ENCODE results near the gene CTSD. TPM values are rescaled to one million over a fixed set of nuclear protein-coding genes. Genes with fewer than 3 reads are reported as not detected.

CTSD gene
- total and polyA plus RNA-seq, 2 experiments from 2014 or later = 67.1 to 251 TPM

DNA sequence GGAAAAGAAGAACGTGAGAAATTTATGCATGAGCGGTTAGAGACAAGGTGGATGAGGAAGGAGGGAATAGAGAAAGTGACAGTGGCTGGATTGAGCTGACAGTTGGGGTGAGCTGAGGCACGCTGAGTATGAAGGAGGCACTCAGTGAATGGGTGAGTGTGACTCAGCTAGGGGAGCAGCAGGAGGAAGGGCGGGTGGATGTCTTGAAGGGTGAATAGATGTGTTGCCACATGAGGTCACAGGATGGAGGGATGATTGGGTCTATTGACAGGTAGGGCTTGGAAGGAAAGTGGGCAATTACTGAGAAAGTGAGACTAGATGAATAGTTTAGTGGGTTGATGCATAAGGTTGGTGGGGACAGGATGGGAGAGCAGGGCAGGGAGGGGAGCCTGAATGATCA lies 21.4 kb downstream of the CTSD start (continued):
- TF ChIP-seq, protein P1, sequence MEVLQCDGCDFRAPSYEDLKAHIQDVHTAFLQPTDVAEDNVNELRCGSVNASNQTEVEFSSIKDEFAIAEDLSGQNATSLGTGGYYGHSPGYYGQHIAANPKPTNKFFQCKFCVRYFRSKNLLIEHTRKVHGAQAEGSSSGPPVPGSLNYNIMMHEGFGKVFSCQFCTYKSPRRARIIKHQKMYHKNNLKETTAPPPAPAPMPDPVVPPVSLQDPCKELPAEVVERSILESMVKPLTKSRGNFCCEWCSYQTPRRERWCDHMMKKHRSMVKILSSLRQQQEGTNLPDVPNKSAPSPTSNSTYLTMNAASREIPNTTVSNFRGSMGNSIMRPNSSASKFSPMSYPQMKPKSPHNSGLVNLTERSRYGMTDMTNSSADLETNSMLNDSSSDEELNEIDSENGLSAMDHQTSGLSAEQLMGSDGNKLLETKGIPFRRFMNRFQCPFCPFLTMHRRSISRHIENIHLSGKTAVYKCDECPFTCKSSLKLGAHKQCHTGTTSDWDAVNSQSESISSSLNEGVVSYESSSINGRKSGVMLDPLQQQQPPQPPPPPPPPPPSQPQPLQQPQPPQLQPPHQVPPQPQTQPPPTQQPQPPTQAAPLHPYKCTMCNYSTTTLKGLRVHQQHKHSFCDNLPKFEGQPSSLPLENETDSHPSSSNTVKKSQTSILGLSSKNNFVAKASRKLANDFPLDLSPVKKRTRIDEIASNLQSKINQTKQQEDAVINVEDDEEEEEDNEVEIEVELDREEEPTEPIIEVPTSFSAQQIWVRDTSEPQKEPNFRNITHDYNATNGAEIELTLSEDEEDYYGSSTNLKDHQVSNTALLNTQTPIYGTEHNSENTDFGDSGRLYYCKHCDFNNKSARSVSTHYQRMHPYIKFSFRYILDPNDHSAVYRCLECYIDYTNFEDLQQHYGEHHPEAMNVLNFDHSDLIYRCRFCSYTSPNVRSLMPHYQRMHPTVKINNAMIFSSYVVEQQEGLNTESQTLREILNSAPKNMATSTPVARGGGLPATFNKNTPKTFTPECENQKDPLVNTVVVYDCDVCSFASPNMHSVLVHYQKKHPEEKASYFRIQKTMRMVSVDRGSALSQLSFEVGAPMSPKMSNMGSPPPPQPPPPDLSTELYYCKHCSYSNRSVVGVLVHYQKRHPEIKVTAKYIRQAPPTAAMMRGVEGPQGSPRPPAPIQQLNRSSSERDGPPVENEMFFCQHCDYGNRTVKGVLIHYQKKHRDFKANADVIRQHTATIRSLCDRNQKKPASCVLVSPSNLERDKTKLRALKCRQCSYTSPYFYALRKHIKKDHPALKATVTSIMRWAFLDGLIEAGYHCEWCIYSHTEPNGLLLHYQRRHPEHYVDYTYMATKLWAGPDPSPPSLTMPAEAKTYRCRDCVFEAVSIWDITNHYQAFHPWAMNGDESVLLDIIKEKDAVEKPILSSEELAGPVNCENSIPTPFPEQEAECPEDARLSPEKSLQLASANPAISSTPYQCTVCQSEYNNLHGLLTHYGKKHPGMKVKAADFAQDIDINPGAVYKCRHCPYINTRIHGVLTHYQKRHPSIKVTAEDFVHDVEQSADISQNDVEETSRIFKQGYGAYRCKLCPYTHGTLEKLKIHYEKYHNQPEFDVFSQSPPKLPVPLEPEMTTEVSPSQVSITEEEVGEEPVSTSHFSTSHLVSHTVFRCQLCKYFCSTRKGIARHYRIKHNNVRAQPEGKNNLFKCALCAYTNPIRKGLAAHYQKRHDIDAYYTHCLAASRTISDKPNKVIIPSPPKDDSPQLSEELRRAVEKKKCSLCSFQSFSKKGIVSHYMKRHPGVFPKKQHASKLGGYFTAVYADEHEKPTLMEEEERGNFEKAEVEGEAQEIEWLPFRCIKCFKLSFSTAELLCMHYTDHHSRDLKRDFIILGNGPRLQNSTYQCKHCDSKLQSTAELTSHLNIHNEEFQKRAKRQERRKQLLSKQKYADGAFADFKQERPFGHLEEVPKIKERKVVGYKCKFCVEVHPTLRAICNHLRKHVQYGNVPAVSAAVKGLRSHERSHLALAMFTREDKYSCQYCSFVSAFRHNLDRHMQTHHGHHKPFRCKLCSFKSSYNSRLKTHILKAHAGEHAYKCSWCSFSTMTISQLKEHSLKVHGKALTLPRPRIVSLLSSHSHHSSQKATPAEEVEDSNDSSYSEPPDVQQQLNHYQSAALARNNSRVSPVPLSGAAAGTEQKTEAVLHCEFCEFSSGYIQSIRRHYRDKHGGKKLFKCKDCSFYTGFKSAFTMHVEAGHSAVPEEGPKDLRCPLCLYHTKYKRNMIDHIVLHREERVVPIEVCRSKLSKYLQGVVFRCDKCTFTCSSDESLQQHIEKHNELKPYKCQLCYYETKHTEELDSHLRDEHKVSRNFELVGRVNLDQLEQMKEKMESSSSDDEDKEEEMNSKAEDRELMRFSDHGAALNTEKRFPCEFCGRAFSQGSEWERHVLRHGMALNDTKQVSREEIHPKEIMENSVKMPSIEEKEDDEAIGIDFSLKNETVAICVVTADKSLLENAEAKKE (CRISPR knock-in tag; IDR thresholded peaks at IDR 0.05) = no peak

DNA sequence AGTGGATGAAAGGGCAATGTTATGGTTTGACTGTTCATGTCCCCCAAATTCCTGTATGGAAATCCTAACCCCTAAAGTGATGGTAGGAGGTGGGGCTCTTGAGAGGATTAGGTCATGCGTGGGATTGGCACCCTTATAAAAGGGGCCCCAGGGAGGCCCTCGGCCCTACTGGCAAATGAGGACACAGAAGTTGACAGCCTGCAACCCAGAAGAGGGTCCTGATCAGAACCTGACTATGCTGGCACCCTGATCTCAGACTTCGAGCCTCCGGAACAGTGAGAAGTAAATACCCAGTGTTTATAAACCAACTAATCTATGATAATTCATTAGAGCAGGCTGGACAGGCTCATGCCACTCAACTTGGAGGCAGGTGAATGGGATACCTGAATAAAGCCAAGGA lies 22.0 kb downstream of the CTSD start:
- Histone ChIP-seq H2AFZ (no peak overlapping the region), H4K20me1 (replicated peaks; ENCODE audit: insufficient read depth) (no peaks in the 10 kb centered on the region), H3K4me3 (no peak overlapping the region), H3K27ac (ENCODE audit: low read depth) (no peak overlapping the region), H3K27me3 (ENCODE audit: insufficient read depth) (no peaks in the 10 kb centered on the region; the same call in 1 of the 2 replicates), H3F3A (replicated peaks; ENCODE audit: low read depth) (peaks cover 9% of the 10 kb centered on the region; the same call in 1 of the 2 replicates), H3K9me2 (ENCODE audit: insufficient read depth) (0 out of 2 replicates have a peak, but pooled peaks cover 6% of the 10 kb centered on the region), H3K36me3 (ENCODE audit: insufficient read depth) (no peaks in the 10 kb centered on the region), H3K79me2 (replicated peaks; ENCODE audit: insufficient read depth) (no peaks in the 10 kb centered on the region), H3K4me1 (ENCODE audit: insufficient read depth) (no peaks in the 10 kb centered on the region), H3K4me2 (no peak overlapping the region)
- Mint-ChIP-seq H3K4me3 (no peak overlapping the region), H3K9me3 (peaks cover 9% of the 10 kb centered on the region), H3K36me3 (ENCODE audit: low read depth) (peaks cover 2% of the 10 kb centered on the region; the same call in 2 of the 3 replicates), H3K27ac (no peak overlapping the region), H3K4me1 (no peaks in the 10 kb centered on the region), H3K27me3 (ENCODE audit: insufficient read depth, low read depth, poor library complexity) (peaks cover 19% of the 10 kb centered on the region)
- DNase-seq (ENCODE audit: low spot score) (no peak), ATAC-seq (no peak)
- TF ChIP-seq, protein P2, sequence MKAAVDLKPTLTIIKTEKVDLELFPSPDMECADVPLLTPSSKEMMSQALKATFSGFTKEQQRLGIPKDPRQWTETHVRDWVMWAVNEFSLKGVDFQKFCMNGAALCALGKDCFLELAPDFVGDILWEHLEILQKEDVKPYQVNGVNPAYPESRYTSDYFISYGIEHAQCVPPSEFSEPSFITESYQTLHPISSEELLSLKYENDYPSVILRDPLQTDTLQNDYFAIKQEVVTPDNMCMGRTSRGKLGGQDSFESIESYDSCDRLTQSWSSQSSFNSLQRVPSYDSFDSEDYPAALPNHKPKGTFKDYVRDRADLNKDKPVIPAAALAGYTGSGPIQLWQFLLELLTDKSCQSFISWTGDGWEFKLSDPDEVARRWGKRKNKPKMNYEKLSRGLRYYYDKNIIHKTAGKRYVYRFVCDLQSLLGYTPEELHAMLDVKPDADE (IDR thresholded peaks at IDR 0.05) = no peak
- TF ChIP-seq CREB1 (CRISPR knock-in tag; IDR thresholded peaks at IDR 0.05; ENCODE audit: low read depth) = no peak
- no peak for TF ChIP-seq STAT1 (IDR thresholded peaks at IDR 0.05; ENCODE audit: unreplicated experiment)
- TF ChIP-seq EZH2phosphoT487 (IDR thresholded peaks at IDR 0.05; ENCODE audit: unreplicated experiment) = no peak
- TF ChIP-seq, protein P1 (CRISPR knock-in tag; IDR thresholded peaks at IDR 0.05) = no peak
- no peak for TF ChIP-seq EZH2 (IDR thresholded peaks at IDR 0.05; ENCODE audit: low read depth, unreplicated experiment)
- no peak for TF ChIP-seq ZNF114 (CRISPR knock-in tag; IDR thresholded peaks at IDR 0.05)
- TF ChIP-seq JUNB (IDR thresholded peaks at IDR 0.05; ENCODE audit: unreplicated experiment) = no peak
- TF ChIP-seq ZNF331 (CRISPR knock-in tag; IDR thresholded peaks at IDR 0.05; ENCODE audit: low read depth) = no peak

Measured in GM23338 (cell line).